Measurements from ENCODE around the gene AK2.
"Not testable (repeated sequence)": the region's sequence is repeated elsewhere in the genome, so short reads cannot be mapped to it uniquely, and the experiment has no call there.

AK2 gene

DNA sequence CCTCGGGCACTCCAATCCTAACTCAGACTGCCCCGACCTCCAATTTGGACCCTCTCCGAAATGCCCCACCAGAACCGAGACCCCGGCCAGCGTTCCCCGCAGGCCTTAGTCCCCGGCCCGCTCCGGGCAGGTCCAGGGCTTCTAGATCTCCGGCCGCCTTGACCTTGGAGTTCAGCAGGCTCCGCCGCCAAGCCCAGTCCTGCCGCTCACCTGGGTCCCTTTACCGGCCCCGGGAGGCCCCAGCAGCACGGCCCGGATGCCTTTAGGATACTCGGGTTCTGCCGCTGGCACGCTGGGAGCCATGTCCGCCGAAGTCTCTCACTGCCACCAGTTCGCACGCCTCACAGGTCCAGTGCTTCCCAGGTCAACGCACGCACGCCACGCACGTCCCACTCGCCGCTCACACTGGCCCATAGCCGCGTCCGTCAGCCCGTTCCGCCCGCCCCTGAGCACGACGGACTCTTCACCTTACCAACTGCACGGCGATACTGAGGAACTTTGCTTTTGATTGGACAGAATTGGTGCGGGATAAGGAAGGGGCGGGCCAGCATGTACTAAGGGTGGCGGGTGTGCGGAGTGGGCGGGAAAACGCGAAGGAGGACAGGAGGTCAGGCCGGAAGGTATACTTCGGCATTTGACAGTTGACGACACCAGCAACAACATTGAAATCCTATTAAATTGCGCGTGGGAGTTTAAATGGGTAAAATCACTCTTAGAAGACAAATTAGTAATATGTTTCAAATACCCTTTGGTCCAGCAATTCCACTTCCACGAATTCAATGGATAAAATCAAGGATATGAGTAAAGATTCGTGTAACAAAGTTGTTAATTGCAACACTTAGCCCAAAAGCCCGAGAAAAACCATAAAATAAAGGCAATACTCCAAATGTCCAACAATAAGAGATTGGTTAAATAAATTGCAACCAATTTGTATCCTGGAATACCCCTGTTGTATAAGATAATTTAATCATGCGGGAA is at the start of gene AK2:
AK2 (minus strand) TSS at position 358 of the 978 bp plus-strand sequence; CDS start at position 303, 55 bp downstream.
- DNase-seq: peak; percentile 94

DNA sequence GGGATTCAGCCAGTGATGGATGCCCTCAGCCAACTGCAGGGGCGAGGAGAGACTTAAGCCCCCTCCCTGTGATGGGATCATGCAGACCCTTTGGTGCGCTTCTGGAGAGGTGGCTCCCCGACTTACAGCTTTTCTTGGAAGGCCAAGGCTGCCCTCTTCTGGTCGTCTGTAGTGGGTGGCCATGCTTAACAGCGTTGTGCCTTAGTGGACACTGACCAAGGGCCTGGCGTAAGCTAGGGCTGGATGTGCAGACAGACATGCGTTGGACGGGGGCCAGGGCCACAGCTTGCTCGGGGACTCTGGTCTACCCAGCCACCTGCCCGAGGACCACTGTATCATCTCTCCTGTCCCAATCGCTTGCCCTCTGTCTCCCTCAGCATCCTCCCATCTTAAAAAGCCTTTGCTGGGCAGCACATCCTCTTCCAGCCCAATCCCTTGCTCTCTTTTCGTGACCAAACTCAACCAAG is 49.7 kb upstream of the AK2 start:
- DNase-seq: no peak

GRCh38 chr1:33085332-33085731 is 48.6 kb upstream of the AK2 start:
- DNase-seq: no peak

DNA sequence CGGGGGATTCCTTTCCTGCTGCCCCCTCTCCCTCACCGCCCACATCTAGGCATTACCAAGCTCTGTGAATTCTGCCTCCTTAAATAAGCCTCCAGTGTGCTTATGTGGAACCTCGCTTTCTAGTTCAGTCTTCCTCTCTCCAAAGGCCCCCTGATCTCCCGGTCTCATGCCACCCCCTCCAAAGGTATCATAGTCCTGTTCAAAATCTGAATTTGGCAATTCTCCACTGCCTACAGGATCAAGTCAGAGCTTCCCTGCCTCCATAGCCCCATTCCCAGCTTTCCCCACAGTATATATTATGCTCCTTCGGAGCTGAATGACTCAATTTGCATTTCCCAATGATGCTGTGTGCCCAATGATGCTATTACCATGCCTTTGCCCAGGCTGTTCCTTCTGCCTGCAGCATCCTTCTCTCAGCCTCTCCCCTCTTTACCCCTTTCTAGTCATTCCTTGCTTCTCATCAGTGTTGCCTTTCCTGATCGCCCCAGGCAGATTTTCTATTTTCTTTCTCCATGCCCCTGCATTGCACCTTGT is 46.0 kb upstream of the AK2 start:
- no peak for DNase-seq

DNA sequence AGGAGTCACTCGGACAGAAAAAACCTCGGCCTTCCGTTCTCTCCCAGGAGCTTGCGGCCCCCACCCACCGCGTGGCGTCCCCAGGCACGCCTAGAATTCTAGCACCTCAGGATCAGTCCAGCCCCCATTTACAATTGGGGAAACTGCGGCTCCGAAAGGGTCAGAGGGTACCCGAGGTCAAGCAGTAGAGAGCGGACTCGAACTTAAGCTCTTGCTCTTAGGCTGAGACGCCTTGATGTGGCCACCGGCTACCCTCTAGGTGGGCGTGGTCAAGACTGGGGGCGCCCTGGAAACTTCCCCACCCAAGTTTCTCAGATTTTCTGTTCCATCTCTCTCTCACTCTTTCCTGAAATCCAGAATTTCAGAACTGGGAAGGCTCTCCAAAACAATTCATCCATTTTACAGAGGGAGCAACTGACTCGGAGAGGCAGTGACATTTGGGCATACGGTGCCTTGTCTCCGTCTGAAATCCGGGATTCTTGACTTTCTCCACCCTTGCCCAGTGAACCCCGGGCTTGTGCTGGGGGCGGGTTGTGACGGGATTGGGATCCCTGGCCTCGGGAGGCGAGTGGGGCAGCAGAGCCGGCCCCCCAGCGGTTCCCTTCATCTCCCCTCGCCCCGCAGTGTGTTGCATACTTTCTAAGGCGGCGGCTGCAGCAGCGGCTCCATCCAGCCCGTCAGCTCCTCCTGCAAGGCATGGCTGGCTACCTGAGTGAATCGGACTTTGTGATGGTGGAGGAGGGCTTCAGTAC is 45.0 kb upstream of the AK2 start:
- no peak for DNase-seq

DNA sequence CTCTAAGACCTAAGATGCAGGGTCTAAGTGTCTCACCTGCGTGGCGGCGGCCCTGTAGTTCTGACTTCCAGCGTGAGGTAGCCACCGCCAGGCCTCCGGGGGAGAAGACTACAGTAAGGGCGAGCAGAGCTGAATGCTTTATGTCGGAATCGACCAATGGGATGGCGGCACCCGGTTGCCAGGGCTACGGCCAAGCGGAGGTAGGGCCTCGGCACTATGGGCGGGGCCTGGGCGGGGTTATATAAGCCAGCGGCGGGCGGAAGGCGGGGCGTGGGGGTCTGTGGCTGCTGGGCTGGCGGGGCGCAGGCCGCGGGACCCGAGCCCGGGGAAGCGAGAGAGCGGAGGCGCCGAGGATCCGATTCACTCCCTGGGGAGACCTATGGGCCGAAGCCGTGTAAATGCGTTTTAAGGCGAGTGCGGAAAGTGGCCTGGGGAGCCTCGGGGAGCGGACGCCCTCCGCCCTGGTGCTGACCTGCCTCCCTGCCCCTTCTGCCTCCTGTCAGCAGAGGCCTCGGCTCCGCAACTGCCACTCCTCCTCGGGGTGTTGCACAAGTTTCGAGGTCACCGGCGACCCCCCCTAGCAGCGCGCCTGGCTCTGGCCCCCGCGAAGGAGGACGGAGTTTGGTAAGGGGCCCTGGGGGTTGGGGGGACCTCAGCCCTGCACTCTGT is 44.3 kb upstream of the AK2 start, which contains the start of gene AZIN2:
AZIN2 (plus strand) TSS at position 269 of the 669 bp plus-strand sequence. CDS start 1,097 bp downstream, outside the sequence.
- peak; percentile 86 for DNase-seq

GRCh38 chr1:33080373-33080772 is 43.7 kb upstream of the AK2 start:
- DNase-seq: no peak

DNA sequence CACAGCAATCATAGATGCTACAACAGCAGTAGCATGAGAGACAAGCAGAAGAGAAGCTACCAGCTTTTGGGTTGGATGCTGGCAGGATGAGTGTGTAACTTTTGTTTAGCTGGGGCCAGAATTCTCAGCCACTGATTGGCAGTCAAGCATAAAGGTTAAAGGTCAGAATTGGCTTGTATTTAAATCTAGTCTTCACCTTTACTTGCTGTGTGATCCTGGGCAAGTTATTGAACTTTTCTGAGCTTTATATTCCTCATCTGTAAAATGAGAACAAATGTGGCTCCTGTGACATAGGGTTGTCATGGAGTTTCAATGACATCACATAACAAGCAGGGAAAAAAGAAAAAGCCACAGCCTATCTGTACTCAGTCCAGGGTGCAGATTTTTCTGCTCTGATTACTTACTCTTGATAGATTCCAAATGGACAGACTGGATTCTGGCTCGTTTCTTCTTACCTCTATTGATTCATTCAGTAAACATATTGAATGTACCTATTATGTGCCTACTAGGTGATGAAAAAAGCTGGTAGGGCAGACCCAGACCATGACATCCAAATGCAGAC is 41.4 kb upstream of the AK2 start:
- DNase-seq: no peak

GRCh38 chr1:33074193-33074945 is 37.7 kb upstream of the AK2 start:
- no peak for DNase-seq

DNA sequence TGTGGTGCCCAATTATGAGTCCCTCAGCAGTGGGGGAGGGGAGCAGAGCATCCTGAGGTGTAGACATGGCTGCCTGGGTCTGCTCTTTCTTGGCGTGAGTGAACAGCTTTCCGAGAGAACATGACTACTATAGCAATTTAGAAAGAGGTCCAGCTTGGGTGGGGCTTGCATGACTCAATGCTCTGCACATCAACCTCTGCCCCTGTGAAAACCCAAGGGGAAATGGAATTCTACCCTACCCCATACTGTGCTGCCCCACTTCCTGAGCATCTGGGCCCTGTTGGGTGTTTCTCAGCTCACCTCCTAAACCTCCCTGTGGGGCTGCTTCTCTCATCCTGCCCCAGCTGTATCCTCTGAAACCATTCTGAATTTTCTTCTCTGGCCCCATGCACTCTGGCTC is 36.0 kb upstream of the AK2 start:
- DNase-seq: no peak

- no peak for DNase-seq
Observed at GRCh38 chr1:33070628-33071027, 33.9 kb upstream of the AK2 start.

- not testable (repeated sequence) for DNase-seq
Observed at GRCh38 chr1:33068108-33068507, 31.4 kb upstream of the AK2 start.

DNA sequence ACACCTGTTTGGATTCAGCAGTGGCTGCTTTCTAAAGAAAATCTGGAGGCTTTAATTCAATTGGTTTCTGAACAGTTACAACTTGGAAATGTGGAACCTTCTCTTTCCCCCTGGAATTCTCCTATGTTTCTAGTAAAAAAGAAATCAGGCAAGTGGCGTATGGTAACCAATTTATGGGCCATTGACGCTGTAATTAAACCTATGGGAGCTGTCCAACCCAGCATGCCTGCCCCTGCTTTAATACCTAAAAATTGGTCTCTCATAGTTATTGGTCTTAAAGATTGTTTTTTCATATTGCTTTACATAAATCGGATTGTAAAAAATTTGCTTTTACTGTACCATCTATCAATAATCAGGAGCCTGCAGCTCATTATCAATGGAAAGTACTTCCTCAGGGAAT is 29.8 kb upstream of the AK2 start:
- not testable (repeated sequence) for DNase-seq

GRCh38 chr1:33065301-33065700 is 28.6 kb upstream of the AK2 start:
- DNase-seq: no peak

GRCh38 chr1:33064284-33064683 is 27.6 kb upstream of the AK2 start:
- DNase-seq: not testable (repeated sequence)

GRCh38 chr1:33061834-33062233 is 25.2 kb upstream of the AK2 start:
- no peak for DNase-seq

GRCh38 chr1:33060579-33061083 is 23.9 kb upstream of the AK2 start:
- no peak for DNase-seq

- DNase-seq: no peak
Observed at GRCh38 chr1:33057095-33057494, 20.4 kb upstream of the AK2 start.

DNA sequence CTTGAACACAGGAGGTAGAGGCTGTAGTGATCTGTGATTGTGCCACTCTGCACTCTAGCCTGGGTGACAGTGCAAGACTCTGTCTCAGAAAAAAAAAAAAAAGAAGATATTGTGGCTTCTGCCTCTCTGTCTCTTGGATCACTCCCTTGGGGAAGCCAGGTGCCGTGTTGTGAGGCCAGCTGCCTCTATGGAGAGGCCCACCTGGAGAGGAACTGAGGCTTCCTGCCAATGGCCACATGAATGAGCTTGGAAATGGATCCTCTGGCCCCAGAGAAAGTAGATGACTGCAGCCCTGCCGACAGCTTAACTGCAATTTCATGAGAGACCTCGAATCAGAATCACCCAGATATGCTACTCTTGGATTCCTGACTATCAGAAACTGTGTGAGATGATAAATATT is 19.7 kb upstream of the AK2 start:
- no peak for DNase-seq

DNA sequence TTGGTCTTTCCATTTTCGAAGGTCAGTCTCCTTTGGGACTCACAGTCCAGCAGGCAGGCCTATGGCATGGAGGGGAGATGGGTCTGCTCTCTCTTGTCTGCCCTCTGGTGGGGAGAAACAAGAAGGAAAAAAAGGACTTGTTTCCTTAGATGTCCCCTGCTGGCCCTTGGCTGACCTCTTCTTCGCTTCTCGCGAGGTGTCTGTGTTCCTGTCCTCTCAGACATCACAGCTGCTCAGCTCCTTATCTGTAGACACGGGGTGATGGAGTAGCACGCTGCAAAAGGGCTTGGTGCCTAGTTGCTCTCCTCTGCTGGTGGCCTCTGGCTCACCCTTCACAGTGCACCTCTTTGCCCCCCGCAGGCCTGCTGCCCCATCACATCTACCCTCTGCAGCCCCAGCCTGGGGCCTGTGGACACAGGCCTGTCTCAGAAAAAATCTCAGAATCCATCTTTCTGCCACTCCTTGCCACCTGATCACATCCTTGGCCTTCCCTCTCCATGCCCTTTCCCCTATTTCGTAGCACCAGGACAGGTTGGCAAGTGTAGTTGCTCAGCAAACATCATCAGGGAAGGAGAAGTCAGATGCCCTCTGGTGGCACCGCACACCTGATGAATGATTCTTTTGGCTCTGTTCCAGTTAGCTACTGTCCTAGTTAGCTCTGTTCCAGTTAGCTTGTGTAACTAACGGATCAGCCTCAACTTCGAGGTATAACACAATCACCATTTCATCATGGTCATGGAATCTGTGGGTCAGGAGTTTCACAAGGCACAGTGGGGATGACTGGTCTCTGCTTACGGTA is 18.7 kb upstream of the AK2 start:
- DNase-seq: peak; percentile 75

Measured in NCI-H2029 (cell line).